Smooth muscle cell (in vitro differentiated cells): ENCODE data around the gene TNPO1. TPM values are rescaled to one million over a fixed set of nuclear protein-coding genes. Genes with fewer than 3 reads are reported as not detected.

Experiments used
- DNase-seq: peaks from one replicate; lab custom pipeline; 2025; ENCODE audit not compliant: unreplicated experiment; lab: John Stamatoyannopoulos, UW
- H2AFZ ChIP-seq: fragments of 200-600 bp; sonication (generic); 2 replicates; pipeline ENCODE4 v1.6.0; 2016; ENCODE audit warnings: antibody characterized with exemption, low read depth, mild to moderate bottlenecking
- H3F3A ChIP-seq: fragments of 200-600 bp; sonication (generic); 2 replicates; pipeline ENCODE4 v1.6.0; 2017; ENCODE audit warnings: antibody characterized with exemption, low read depth
- H3K27ac ChIP-seq: fragments of 200-600 bp; sonication (generic); 2 replicates; pipeline ENCODE4 v1.5.1; 2016; ENCODE audit warnings: low read depth, mild to moderate bottlenecking
- H3K27me3 ChIP-seq: fragments of 200-600 bp; sonication (generic); 2 replicates; pipeline ENCODE4 v1.6.1; 2016; ENCODE audit warnings: low read depth, mild to moderate bottlenecking
- H3K36me3 ChIP-seq: fragments of 200-600 bp; sonication (generic); 2 replicates; pipeline ENCODE4 v1.5.1; 2016; ENCODE audit warnings: low read depth
- H3K4me1 ChIP-seq: fragments of 200-600 bp; sonication (generic); 2 replicates; pipeline ENCODE4 v1.5.1; 2016; ENCODE audit warnings: low read depth
- H3K4me2 ChIP-seq: fragments of 200-600 bp; sonication (generic); 2 replicates; pipeline ENCODE4 v1.6.0; 2016; ENCODE audit warnings: mild to moderate bottlenecking
- H3K4me3 ChIP-seq: fragments of 200-600 bp; sonication (generic); 2 replicates; pipeline ENCODE4 v1.5.1; 2016; ENCODE audit warnings: mild to moderate bottlenecking
- H3K79me2 ChIP-seq: fragments of 200-600 bp; sonication (generic); 2 replicates; pipeline ENCODE4 v1.6.0; 2016; ENCODE audit warnings: low read depth, mild to moderate bottlenecking
- H3K9ac ChIP-seq: fragments of 200-600 bp; sonication (generic); 2 replicates; pipeline ENCODE4 v1.6.0; 2016; ENCODE audit warnings: low read depth
- H3K9me3 ChIP-seq: fragments of 200-600 bp; sonication (generic); replicated peaks from 2 replicates; pipeline ENCODE4 v1.5.1; 2016; ENCODE audit warnings: low read depth
- H4K20me1 ChIP-seq: fragments of 200-600 bp; sonication (generic); 2 replicates; pipeline ENCODE4 v1.6.0; 2016; ENCODE audit warnings: low read depth
- CTCF ChIP-seq: fragments of 200-600 bp; sonication (generic); IDR thresholded peaks from 2 replicates; pipeline ENCODE4 v1.5.1; 2017; ENCODE audit warnings: borderline replicate concordance, mild to moderate bottlenecking, antibody characterized with exemption; ENCODE audit not compliant: insufficient read depth, poor library complexity, severe bottlenecking
- WGBS: methylation state at CpG from one replicate; pipeline ENCODE4 v1.1.7; 2016; ENCODE audit warnings: low lambda C conversion rate; 5-methylcytosine and 5-hydroxymethylcytosine counted together
- microRNA-seq: library from miRNA; unstranded; fragments of <30 nt; microRNA quantifications from one replicate; pipeline ENCODE4, GENCODE V29; 2016; ENCODE audit warnings: borderline number of aligned reads
- polyA plus RNA-seq: library from polyadenylated mRNA; unstranded; fragments of >200 nt; fragmentation: Nextera tagmentation; extraction: Ambion mirVana; gene quantifications from 2 replicates; pipeline ENCODE4 v1.2.1, GENCODE V29; 2016
- small RNA-seq: library from RNA; depleted of rRNA; stranded (forward); fragments of <200 nt; gene quantifications from one replicate; pipeline ENCODE3, GENCODE V24; 2014
- total RNA-seq: library from RNA; depleted of rRNA; stranded (reverse); fragments of >200 nt; gene quantifications from 2 replicates; pipeline ENCODE4 v1.2.3, GENCODE V29; 2014

The TNPO1 gene
- total and polyA plus RNA-seq, 2 experiments from 2014 or later = 62.7 to 182 TPM

- H3K79me2 ChIP-seq = peaks cover 57% of the 10 kb centered on the region
- H3K4me2 ChIP-seq = peak overlapping the region; percentile 97
- no peaks in the 10 kb centered on the region for H3K36me3 ChIP-seq
- no peak for TF ChIP-seq CTCF
- H3K27me3 ChIP-seq = no peaks in the 10 kb centered on the region
- peaks cover 21% of the 10 kb centered on the region for H3K4me1 ChIP-seq
- WGBS = 89% methylated on average over 1 of the region's 1 CpG
- peak overlapping the region; percentile 94 for H3K27ac ChIP-seq
- no peak for DNase-seq
- H2AFZ ChIP-seq = no peak overlapping the region
- peaks cover 3% of the 10 kb centered on the region for H3F3A ChIP-seq
- H3K9ac ChIP-seq = no peak overlapping the region
- peaks cover 47% of the 10 kb centered on the region for H4K20me1 ChIP-seq
- no peaks in the 10 kb centered on the region for H3K9me3 ChIP-seq
- peak overlapping the region; percentile 96 for H3K4me3 ChIP-seq
Observed at GRCh38 chr5:72957337-72957736, 140.9 kb downstream of the TNPO1 start.

GRCh38 chr5:72959257-72959656 is 142.8 kb downstream of the TNPO1 start:
- Histone ChIP-seq H3K79me2 (peaks cover 76% of the 10 kb centered on the region), H3K9ac (no peak overlapping the region), H3K4me1 (peaks cover 21% of the 10 kb centered on the region), H4K20me1 (peaks cover 65% of the 10 kb centered on the region), H3F3A (peaks cover 3% of the 10 kb centered on the region), H3K4me2 (no peak overlapping the region), H3K27me3 (no peaks in the 10 kb centered on the region), H3K27ac (no peak overlapping the region), H3K9me3 (no peaks in the 10 kb centered on the region), H3K36me3 (no peaks in the 10 kb centered on the region), H2AFZ (no peak overlapping the region), H3K4me3 (no peak overlapping the region)
- TF ChIP-seq CTCF = no peak
- WGBS = 98% methylated on average over 1 of the region's 1 CpG
- DNase-seq = no peak

Small RNA genes lying within 50 kb of the gene (microRNA-seq; reads per million reads assigned to microRNA genes)
- 2.3 reads per million for gene MIR4804

Small RNA genes lying within 50 kb of the gene (small RNA-seq; reads per million reads assigned to genes)
- gene MIR4804 (not detected), gene RF00019 (not detected)

Other genes starting within 250 kb of the TNPO1 start
- gene FCHO2, start 139.4 kb downstream of the TNPO1 start, total RNA-seq = 16.1 and 27.8 TPM in 2 replicates
- gene FCHO2, start 139.4 kb downstream of the TNPO1 start, polyA plus RNA-seq = 4.9 and 6.0 TPM in 2 replicates